ENCODE results near the gene SCN2A.

SCN2A gene

DNA sequence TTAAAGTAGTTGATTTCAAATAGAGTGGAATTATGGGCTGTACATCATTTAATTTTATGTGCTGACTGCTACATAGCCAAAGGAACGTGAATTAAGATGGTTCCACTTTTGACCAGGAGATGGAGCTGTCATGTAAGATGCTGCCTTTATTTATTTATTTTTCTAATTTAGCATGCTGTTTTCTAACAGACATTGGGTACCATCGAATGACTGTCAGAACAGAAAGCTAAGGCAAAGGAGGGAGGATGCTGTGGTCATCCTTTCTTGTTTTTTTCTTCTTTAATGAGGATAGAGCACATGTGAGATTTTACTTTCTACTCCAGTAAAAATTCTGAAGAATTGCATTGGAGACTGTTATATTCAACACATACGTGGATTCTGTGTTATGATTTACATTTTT, at the start of gene SCN2A:
Gene SCN2A, plus strand, starts transcription at position 185 of the 400 bp plus-strand sequence. CDS start 56,410 bp downstream, outside the sequence.
- peak; percentile 2 for DNase-seq (ENCODE audit: low spot score)

DNA sequence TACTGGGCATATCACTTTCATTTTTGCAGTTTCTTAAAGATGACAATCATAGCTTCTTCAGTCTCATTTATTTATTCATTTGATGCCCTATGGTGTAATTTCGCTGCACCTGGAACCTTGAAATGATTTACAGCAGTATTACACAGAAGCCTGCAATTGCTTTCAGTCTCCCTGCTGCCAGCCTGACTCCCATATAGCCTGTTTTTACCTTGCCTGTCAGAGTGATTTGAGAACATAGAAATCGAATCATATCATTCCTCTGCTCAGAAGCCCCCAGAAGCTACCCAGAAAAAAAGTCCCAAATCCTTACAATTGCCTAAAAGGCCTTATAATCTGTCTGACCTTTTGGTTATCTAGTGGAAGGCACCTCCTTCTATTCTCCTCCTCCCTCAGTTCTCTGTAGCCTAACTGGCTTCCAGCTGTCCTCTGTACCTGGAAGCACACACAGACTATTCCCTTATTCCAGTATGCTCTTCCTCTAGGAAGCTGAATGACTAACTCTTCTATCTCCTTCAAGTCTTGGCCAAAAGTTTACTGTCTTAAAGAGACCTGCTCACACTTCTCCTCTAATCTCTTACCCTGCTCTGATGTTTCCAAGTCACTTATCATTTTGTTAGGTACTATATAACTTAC, 48.0 kb upstream of the SCN2A start:
- DNase-seq (ENCODE audit: low spot score) = no peak

DNA sequence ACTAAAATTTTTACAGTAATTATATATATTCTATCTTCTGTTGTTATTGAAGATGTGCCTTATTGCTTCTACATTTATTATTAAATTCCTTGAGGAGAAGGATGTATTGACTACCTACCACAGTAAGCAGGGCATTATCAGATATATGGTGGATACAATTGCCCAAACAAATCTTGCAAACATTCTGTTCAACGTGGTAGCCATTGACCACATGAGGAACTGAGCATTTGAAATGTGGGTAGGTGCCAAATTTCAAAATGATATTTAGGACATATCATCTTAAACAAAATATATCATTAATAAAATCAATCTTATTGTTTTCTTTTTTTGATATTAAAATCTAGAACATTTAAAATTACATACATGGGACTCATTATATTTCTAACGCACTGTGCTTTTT, 46.5 kb upstream of the SCN2A start:
- no peak for DNase-seq (ENCODE audit: low spot score)

DNA sequence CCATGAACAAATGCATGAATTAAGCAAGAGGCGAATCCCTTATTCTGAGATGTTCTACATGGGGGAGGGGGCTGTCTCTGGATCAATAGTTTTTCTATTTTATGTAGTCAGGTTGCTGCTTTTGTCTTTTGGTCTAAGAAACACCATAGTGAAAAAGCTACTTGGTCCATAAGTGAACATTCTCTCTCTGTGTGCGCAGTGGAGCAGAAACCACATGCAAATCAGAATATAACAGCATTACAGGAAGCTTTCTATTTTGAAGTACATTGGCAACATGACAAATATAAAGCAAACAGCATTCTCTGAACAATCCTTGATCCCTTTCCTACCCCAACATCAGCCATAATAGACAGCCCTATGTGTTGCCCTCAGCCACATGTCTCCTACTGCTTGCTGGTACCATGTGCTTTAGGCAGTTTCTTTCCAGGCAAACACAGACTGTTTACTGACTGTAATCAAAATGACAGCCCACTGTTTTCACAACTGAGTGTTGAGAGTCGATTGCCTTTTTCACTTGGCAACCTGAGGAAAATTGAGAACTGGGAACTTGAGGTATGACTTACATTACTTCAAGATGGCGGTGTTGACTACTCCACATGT, 45.9 kb upstream of the SCN2A start:
- no peak for DNase-seq (ENCODE audit: low spot score)

DNA sequence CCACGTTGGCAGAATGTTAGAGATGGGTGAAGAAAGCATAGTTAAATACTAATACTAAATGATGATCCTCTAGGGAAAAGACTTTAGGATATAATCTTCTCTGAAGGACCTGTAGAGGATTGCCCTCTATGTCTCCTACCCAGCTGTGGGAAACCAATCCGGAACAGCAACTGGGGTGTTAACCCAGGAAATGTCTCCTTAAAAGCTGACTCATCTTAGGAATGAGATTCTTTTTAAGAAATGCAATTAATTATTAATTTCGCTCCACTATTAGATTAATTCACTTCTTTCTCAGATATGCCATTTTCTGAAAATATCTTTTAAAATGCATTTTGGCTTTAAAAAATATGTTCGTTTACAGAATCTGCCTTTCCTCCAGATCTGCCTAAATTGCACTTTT, 42.8 kb upstream of the SCN2A start:
- no peak for DNase-seq (ENCODE audit: low spot score)

DNA sequence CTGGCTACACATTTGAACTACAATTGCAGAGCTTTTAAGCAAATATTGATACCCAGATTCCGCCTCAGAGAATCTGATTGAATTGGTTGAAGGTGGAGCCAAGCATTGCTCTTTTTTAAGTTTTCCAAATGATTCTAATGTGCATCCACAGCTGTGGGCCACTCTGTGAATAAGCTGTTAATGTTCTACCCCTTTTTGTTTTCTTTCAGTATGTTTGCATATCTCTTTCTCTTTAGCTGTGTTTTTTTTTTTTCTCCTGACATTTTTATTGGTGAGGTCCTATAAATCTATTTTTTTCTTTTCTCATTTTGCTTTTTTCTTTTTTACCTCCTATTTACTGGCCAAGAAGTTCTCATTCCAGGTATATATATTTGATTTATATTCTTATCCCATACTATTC, 41.9 kb upstream of the SCN2A start:
- DNase-seq (ENCODE audit: low spot score) = no peak

DNA sequence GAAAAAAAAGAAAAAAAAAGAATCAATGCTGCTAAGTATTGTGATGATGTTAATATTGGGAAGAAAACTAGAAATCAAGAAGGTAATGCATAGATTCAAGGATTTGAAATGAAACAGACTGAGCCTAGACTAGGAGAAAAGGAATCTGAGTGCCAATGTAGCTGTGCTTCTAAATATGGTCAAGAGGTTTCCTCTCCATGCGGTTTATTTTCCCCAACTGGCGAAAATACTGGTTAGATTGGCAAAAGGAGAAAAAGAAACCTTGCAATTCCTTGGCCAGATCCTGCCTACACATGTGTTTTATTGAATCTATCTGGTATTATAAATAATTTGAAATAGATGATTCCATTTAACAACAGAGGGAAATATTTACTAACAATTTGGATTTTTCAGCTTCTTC, 41.0 kb upstream of the SCN2A start:
- DNase-seq (ENCODE audit: low spot score) = no peak

DNA sequence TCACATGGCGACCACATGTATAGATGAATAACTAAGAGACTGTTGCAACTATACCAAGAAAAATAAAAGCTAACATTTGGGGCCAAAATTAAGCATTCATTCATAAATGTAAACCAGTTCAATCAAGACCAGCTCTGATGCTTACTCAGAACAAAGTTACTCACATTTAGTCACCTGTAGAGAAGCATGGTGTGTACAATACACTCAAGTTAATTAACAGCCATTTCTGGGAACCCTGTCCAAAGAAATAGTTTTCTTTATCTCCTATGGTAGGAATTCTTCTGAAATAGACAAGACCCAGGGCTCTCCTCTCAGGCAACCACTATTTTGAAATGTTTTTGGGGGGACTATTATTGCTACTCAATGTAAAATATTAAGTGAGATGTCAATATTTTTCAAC, 37.0 kb upstream of the SCN2A start:
- DNase-seq (ENCODE audit: low spot score) = no peak

DNA sequence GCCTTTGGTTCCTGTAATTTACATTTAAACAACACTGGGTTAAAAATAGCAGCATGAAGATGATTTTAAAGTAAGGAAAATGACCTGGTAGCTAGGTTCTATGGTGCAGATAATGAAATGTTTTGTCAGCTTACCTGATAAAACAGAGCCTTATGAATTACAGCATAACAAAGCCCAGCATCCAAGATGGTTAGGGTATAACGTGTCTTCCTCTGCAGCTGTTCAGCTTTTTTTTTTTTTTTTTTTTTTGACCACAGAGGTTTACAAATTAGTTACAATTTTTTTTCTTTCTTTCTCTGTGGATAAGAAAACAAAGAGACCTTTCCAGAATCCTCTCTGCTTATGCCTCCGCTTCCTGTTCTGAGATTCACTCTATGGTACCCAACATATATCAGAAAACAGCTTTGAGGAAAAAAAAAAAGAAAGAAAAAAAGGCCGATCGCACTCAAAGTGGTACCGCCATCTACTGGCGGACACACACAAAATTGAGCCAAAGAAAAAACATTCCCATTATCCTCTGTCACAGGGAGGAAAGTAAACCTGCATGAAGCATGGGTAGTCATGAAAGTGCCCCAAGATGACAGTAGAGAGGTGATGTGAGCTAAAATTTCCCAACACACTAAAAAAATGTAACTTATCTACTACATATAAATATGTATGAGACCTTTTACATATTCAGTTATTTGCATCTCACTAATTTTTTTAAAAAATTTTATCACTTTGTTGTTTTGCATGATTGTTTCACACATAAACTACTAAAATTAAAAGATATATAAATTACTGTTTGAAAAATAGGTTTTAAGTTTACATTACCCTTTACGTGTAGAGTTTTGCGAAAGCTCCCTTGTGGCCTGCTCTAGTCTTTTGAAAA, 35.3 kb upstream of the SCN2A start, which contains the start of gene SCN3A:
Gene SCN3A, minus strand, starts transcription at position 362 of the 871 bp plus-strand sequence. CDS start 27,656 bp downstream, outside the sequence.
- no peak for DNase-seq (ENCODE audit: low spot score)

DNA sequence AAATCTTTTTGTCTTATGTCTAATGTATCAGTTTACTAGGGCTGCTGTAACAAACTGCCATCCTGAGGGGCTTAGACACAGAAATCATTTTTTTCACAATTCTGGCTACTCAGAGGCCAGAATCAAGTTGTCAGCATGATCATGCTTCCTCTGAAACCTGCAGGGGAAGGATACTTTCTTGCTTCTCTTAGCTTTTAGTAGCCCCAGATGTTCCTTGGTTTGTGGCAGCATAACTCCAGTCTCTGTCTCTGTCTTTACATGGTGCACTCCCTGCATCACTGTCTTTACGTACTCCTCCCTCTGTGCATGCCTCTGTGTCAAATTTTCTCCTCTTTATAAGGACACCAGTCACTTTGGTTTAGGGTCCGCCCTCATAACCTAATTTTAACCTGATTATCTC, 33.3 kb upstream of the SCN2A start:
- DNase-seq (ENCODE audit: low spot score) = no peak

DNA sequence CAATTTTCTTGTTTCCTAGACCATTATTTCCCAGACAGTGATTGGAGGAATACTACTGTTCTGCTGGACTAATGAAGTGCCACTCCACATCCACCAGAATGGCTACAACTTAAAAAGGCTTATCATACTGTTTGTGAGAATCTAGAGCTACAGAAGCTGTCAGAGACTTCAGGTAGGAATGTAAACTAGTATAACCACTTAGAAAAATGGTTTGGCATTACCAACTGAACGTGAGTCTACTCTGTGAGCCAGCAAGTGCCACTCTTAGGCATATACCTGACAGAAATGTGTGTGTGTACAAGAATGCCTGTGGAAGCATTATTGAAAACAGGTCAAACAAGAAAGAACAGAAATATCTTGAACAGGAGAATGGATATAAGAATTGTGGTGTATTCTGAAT, 31.1 kb upstream of the SCN2A start:
- no peak for DNase-seq (ENCODE audit: low spot score)

DNA sequence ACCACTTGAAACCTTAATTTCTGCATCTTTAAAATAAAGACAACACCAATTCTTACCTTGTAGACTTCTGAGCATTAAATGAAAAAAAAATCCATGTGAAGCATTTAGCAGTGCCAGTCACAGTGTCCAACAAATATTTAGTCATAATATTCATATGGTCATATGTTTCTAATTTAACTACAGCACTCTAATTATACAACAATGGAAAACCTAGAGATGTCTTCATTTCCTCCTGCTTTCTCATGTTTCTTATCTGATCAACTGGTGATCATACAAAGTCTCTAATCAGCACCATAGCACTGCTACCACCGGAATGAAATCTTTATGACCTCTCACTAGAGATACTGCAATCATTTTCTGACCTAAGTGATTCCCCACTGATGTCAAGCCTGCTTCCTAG, 25.1 kb upstream of the SCN2A start:
- DNase-seq (ENCODE audit: low spot score) = no peak

DNA sequence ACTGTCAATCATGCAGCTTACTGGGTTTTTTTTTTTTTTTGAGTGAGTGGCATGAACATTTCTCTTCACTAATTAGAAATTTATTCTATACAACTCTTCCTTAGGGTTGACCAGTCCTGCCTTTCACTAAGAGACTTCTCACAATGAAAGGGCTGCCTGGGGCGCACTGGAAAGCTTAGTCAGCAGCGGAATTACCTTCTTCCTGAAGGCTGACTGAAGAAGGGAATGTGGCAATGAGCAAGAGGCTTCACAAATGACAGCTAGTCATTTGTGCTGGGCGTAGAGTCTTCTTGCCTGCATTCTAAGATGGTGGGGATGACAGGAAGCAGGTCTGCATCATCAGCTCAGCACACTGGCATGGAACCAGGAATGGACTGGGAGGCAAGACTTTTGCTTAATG, 19.7 kb upstream of the SCN2A start:
- no peak for DNase-seq (ENCODE audit: low spot score)

DNA sequence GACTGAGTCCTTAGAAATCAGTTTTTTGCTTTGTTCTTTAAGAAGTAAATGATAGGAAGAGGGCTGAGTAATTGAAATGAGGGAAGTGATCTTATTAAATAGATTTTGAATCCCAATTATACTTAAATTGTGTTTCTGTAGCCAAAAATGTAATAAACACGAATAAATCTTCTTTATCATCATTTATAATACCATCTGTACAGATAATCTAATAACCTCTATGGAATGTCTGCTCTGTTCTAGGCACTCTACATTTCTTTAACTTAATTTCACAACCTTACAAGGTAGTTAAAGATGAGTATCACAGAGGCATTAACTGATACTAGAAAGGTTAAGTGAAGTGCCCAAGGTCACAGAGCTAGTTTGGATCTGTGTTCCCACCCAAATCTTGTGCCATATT, 14.3 kb upstream of the SCN2A start:
- DNase-seq (ENCODE audit: low spot score) = no peak

DNA sequence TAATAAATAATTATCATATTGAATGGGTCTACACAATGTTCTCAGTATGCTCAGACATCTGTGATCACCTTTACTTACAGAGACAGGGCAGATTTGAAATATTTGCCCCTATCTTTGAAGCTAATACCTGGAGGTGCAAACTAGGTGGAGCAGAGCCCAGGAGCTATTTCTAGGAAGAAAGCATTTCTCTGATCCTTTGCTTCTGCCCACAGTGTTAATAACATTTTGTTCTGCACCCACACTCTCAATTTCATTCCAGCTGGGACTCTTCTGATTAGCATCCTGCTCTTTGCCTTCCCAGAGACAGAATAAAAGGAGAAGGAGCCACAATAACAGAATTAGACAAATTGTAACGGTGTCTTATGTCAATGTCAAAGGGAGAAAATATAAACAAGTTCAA, 11.6 kb upstream of the SCN2A start:
- no peak for DNase-seq (ENCODE audit: low spot score)

DNA sequence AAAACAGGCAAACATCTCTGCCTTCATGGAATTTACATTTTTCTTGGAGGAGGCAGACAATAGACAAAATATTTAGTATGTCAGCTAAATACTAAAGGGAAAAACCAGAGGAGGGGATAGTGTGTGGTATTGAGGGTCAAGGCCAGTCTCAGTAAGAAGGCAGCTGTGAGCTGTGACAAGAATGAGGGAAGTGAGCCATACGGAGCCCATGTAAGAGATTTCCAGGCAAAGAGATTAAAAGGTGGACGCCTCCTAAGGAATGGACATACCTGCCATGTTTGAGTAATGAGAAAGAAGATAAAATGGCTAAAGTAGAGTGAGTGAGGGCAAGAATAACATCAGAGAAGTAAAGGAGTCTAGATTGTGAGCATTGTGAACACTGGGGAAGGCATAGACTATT, 2.2 kb upstream of the SCN2A start:
- DNase-seq (ENCODE audit: low spot score) = no peak

DNA sequence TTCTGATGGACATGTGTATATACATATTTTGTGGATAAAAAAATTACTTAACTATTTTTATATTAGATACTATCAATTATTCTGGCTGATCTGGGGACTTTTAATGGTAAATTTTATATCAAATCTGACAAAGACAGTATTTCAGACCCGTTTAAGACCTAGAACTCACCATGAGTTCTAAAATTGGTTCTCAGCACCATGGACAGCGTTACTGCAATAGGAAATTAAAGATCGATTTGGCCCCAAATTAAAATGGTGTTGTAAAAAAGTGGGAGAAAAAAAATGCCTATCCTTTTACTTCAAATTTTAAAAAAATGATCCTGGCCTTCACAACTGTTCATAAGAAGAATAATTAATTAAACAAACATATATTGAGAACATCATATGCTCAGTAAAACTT, 919 bp upstream of the SCN2A start:
- DNase-seq (ENCODE audit: low spot score) = no peak

DNA sequence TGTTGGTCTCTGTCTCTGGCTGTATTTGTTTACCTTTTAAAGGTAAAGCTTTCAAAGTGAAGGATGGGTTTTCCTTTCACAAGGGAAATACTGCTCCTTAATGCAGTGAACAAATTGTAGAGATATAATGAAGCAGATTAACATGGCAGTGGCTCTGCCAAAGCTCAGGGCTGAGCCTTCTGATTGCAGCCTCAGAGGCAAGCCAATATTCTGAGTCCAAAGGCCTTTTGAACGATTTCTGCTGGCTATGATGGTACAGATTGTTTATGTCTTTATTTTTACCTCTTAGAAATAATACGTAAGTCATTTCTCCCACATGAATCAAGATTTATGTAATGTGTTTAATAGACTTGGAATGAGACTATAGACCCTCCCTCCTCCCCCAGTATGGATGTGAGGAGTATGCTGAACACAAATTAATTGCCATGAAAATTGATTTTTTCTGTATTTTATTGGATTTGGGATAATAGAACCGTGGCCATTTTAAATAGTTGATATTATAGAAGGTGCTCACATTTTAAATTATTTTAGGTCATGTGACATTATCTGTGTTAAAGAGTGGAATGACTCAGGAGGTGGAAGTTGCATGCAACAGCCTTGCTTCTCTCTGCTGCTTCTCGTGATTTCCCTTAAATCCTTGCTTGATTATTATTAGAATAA, 772 bp downstream of the SCN2A start:
- no peak for DNase-seq (ENCODE audit: low spot score)

DNA sequence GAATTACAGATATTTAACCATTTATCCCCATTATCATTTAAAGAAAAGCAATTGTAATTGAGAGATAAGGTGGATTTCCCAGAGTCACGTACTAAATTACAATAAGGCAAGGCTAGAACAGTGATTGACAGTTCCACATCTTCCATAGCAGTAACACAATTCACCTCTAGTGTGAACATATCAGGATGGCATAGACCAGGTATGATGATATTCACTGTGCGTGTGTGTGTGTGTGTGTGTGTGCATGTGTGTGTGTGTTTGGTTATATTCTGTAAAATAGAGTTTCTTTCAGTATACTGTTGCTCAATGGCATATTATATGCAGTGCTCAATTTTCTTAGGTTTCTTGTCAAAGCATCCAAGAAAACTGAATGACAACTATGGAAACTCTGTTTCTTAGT, 1.7 kb downstream of the SCN2A start:
- no peak for DNase-seq (ENCODE audit: low spot score)

DNA sequence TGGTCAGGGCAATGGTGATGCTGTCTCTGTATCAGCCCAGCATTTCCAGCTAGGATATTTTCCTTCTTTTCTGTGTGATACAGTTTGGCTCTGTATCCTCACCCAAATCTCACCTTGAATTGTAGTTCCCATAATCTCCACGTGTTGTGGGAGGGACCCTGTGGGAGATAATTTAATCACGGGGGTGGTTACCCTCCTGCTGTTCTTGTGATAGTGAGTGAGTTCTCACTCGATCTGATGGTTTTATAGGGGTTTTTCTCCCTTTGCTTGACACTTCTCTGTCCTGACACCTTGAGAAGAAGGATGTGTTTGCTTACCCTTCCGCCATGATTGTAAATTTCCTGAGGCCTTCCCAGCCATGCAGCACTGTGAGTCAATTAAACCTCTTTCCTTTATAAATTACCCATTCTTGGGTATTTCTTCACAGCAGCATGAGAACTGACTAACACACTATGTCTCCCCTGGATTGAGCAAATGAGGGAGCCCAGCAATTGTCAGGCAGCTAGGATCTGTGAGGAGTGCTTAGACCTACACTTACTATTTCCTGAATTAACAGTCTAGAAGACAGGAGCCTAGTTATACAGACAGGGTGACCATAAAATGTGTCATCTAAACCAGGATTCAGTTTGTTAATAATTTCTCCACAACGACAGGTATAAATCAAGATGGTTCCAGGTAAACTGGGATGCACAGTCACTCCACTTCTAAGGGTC, 6.0 kb downstream of the SCN2A start:
- no peak for DNase-seq (ENCODE audit: low spot score)

DNA sequence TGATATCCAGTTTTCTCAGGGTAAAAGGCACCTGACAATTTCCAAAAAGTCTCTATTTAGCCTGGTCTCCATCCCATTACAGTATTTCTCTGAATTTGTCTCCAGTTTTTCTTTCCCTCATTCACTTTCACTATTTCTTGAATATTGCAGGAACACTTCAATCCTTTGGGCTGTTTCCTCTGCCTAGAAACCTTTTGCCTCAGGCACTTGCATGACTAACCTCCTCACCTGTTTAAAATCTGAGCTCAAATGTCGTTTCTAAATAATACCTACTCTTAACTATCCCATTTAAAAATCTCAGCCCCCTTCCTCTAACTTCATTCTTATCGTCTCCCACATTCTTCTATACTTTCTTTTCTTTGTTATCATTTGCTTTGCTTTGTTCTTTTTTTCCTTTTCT, 9.0 kb downstream of the SCN2A start:
- DNase-seq (ENCODE audit: low spot score) = no peak

DNA sequence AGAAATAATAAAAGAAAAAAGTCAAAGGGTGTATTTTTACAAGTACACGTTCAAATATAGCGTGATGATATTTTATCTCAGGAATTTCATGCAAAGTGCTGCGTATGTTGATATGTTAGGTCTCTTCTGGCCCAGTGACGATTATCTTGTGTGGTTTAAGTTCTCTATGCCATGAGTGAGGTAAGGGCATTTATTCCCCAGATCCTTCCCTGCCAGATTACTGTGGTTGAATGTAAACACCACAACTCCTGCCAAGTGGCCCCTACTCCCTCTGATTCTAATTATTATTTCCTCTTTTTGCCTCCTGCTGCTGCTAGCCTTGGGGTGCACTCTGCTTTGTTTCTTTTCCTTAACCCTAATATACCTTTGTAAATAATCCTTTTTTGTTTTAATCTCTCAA, 12.2 kb downstream of the SCN2A start:
- no peak for DNase-seq (ENCODE audit: low spot score)

All from CD4-positive, alpha-beta T cell treated with Interleukin-2 at 100 ng/mL for 4 hours (primary cell).